Measurements from ENCODE around the gene AHDC1. TPM values are rescaled to one million over a fixed set of nuclear protein-coding genes. Genes with fewer than 3 reads are reported as not detected.

AHDC1 gene
- total and polyA plus RNA-seq, 9 of the 15 experiments (the other 6 are each of a cell fraction or from before 2014, with no cell fraction given): 0.21 to 36.4 (median 4.7) TPM

DNA sequence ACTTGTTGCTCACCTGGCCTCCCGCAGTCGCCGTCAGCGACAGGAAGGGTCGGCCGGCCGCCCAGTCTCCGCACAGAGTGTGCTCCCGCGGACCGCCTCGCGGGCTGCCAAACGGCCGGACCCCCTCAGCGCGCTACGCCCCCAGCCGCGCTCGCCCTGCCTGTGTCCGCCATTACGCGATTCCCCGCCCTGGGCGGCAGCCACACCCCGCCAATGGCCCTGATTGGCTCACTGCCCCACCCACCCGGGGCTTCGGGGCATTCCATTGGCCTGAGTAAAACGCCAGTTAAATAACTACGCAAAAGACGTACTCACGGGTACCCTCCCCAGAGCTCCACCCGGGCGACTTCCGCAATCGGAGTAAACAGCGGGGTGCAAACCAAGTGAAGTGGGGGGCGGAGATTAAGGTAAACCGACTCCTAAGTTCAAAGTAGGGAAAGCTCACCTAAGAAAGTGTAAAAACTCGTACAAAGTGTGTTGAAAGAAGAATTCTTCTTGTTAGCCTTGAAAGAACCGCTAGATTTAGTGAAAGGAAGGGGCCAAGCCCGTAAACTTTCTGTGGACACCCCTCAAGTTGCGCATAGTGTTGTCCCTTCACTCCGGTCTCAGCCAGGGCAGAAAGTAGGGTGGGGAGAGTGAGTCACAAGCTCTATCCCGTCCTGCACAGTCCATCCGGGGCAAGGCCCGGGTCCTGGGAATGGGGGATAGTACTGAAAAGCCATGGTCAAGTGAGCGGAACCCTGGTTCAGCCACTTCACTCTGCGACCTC, 113.8 kb downstream of the AHDC1 start, which contains the start of gene WASF2 (continued):
- TF ChIP-seq, protein P1, sequence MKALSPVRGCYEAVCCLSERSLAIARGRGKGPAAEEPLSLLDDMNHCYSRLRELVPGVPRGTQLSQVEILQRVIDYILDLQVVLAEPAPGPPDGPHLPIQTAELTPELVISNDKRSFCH (CRISPR knock-in tag; IDR thresholded peaks at IDR 0.05): no peak
- TF ChIP-seq, protein P1 (tag; IDR thresholded peaks at IDR 0.05): peak; percentile 56
- TF ChIP-seq, protein P2, sequence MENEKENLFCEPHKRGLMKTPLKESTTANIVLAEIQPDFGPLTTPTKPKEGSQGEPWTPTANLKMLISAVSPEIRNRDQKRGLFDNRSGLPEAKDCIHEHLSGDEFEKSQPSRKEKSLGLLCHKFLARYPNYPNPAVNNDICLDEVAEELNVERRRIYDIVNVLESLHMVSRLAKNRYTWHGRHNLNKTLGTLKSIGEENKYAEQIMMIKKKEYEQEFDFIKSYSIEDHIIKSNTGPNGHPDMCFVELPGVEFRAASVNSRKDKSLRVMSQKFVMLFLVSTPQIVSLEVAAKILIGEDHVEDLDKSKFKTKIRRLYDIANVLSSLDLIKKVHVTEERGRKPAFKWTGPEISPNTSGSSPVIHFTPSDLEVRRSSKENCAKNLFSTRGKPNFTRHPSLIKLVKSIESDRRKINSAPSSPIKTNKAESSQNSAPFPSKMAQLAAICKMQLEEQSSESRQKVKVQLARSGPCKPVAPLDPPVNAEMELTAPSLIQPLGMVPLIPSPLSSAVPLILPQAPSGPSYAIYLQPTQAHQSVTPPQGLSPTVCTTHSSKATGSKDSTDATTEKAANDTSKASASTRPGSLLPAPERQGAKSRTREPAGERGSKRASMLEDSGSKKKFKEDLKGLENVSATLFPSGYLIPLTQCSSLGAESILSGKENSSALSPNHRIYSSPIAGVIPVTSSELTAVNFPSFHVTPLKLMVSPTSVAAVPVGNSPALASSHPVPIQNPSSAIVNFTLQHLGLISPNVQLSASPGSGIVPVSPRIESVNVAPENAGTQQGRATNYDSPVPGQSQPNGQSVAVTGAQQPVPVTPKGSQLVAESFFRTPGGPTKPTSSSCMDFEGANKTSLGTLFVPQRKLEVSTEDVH (IDR thresholded peaks at IDR 0.05; ENCODE audit: low read depth, partially characterized antibody): no peak
- TF ChIP-seq HDAC6 (IDR thresholded peaks at IDR 0.05; ENCODE audit: low read depth, low read length) (no peak), HNRNPK (IDR thresholded peaks at IDR 0.05; ENCODE audit: low read depth, low read length, poor library complexity, severe bottlenecking) (peak; percentile 81), RNF2 (IDR thresholded peaks at IDR 0.05) (no peak; the same call in 1 of the 2 replicates), MEIS2 (IDR thresholded peaks at IDR 0.05; ENCODE audit: partially characterized antibody) (no peak), FOXA3 (CRISPR knock-in tag; conservative IDR thresholded peaks at IDR 0.05 in 1 of 2, IDR thresholded peaks at IDR 0.05 in 1 of 2) (peak in 1 of 2 experiments; percentile 76; a peak in 2 of 4 replicates), CHD4 (IDR thresholded peaks at IDR 0.05; ENCODE audit: insufficient read depth, insufficient replicate concordance, low read depth, low read length, poor library complexity, severe bottlenecking) (no peak), TEAD1 (CRISPR knock-in tag; IDR thresholded peaks at IDR 0.05) (peak; percentile 51 to 84; a peak in 3 of 4 replicates), CTBP1 (IDR thresholded peaks at IDR 0.05; ENCODE audit: borderline replicate concordance) (no peak), FOS (IDR thresholded peaks at IDR 0.05; ENCODE audit: extremely low read depth, insufficient read length) (peak; percentile 98), HDAC3 (IDR thresholded peaks at IDR 0.05; ENCODE audit: borderline replicate concordance, partially characterized antibody) (peak; percentile 100)
- TF ChIP-seq, protein P3, sequence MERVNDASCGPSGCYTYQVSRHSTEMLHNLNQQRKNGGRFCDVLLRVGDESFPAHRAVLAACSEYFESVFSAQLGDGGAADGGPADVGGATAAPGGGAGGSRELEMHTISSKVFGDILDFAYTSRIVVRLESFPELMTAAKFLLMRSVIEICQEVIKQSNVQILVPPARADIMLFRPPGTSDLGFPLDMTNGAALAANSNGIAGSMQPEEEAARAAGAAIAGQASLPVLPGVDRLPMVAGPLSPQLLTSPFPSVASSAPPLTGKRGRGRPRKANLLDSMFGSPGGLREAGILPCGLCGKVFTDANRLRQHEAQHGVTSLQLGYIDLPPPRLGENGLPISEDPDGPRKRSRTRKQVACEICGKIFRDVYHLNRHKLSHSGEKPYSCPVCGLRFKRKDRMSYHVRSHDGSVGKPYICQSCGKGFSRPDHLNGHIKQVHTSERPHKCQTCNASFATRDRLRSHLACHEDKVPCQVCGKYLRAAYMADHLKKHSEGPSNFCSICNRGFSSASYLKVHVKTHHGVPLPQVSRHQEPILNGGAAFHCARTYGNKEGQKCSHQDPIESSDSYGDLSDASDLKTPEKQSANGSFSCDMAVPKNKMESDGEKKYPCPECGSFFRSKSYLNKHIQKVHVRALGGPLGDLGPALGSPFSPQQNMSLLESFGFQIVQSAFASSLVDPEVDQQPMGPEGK (CRISPR knock-in tag; IDR thresholded peaks at IDR 0.05; ENCODE audit: borderline replicate concordance): no peak; the same call in 1 of the 2 replicates
- TF ChIP-seq, protein P4, sequence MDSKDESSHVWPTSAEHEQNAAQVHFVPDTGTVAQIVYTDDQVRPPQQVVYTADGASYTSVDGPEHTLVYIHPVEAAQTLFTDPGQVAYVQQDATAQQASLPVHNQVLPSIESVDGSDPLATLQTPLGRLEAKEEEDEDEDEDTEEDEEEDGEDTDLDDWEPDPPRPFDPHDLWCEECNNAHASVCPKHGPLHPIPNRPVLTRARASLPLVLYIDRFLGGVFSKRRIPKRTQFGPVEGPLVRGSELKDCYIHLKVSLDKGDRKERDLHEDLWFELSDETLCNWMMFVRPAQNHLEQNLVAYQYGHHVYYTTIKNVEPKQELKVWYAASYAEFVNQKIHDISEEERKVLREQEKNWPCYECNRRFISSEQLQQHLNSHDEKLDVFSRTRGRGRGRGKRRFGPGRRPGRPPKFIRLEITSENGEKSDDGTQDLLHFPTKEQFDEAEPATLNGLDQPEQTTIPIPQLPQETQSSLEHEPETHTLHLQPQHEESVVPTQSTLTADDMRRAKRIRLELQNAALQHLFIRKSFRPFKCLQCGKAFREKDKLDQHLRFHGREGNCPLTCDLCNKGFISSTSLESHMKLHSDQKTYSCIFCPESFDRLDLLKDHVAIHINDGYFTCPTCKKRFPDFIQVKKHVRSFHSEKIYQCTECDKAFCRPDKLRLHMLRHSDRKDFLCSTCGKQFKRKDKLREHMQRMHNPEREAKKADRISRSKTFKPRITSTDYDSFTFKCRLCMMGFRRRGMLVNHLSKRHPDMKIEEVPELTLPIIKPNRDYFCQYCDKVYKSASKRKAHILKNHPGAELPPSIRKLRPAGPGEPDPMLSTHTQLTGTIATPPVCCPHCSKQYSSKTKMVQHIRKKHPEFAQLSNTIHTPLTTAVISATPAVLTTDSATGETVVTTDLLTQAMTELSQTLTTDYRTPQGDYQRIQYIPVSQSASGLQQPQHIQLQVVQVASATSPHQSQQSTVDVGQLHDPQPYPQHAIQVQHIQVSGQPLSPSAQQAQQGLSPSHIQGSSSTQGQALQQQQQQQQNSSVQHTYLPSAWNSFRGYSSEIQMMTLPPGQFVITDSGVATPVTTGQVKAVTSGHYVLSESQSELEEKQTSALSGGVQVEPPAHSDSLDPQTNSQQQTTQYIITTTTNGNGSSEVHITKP (IDR thresholded peaks at IDR 0.05; ENCODE audit: partially characterized antibody): peak; percentile 100

Measured in K562 (cell line).